OCI-LY1 (cell line): Measurements from ENCODE around the gene ADAMTS12.

Source experiments
- H2AFZ ChIP-seq: fragments of 200-600 bp; sonication (generic), shearing (Covaris generic); 2 replicates; pipeline ENCODE4 v1.6.0; 2014; ENCODE audit warnings: antibody characterized with exemption, mild to moderate bottlenecking, low read length
- H3F3A ChIP-seq: fragments of 200-600 bp; sonication (generic), shearing (Covaris generic); 2 replicates; pipeline ENCODE4 v1.6.0; 2014; ENCODE audit warnings: mild to moderate bottlenecking, antibody characterized with exemption, low read length, moderate library complexity; ENCODE audit not compliant: insufficient read depth
- H3K27ac ChIP-seq: fragments of 200-600 bp; sonication (generic); 2 replicates; pipeline ENCODE4 v1.5.1; 2014; ENCODE audit warnings: low read length, mixed run types, mild to moderate bottlenecking, low read depth; ENCODE audit not compliant: poor library complexity, severe bottlenecking
- H3K27me3 ChIP-seq: fragments of 200-600 bp; sonication (generic); 2 replicates; pipeline ENCODE4 v1.6.0; 2014; ENCODE audit warnings: antibody characterized with exemption, mild to moderate bottlenecking, low read length, moderate library complexity; ENCODE audit not compliant: insufficient read depth
- H3K36me3 ChIP-seq: fragments of 200-600 bp; sonication (generic); 2 replicates; pipeline ENCODE4 v1.6.1; 2014; ENCODE audit warnings: mild to moderate bottlenecking, antibody characterized with exemption, low read length, moderate library complexity, mixed read lengths; ENCODE audit not compliant: insufficient read depth
- H3K4me1 ChIP-seq: fragments of 200-600 bp; sonication (generic); 2 replicates; pipeline ENCODE4 v1.5.1; 2014; ENCODE audit warnings: mild to moderate bottlenecking, low read length, moderate library complexity; ENCODE audit not compliant: insufficient read depth, severe bottlenecking
- H3K4me2 ChIP-seq: fragments of 200-600 bp; sonication (generic), shearing (Covaris generic); 2 replicates; pipeline ENCODE4 v1.6.1; 2014; ENCODE audit warnings: low read length
- H3K4me3 ChIP-seq: fragments of 200-600 bp; sonication (generic); 2 replicates; pipeline ENCODE4 v1.5.1; 2014; ENCODE audit warnings: low read length, low read depth, mild to moderate bottlenecking, mixed read lengths; ENCODE audit not compliant: poor library complexity, severe bottlenecking
- H3K79me2 ChIP-seq: fragments of 200-600 bp; shearing (Covaris generic); 2 replicates; pipeline ENCODE4 v1.6.1; 2016; ENCODE audit warnings: mixed run types, low read length, mixed read lengths; ENCODE audit not compliant: insufficient read depth
- H3K9ac ChIP-seq: fragments of 200-600 bp; sonication (generic), shearing (Covaris generic); 2 replicates; pipeline ENCODE4 v1.6.1; 2014; ENCODE audit warnings: mild to moderate bottlenecking, low read length, mixed read lengths
- H3K9me2 ChIP-seq: fragments of 200-600 bp; sonication (generic), shearing (Covaris generic); 2 replicates; pipeline ENCODE4 v1.6.1; 2014; ENCODE audit warnings: low read depth, mild to moderate bottlenecking, low read length, mixed read lengths
- H3K9me3 ChIP-seq: fragments of 200-600 bp; shearing (Covaris generic); 2 replicates; pipeline ENCODE4 v1.6.1; 2014; ENCODE audit warnings: low read length, mixed read lengths
- H4K20me1 ChIP-seq: fragments of 200-600 bp; sonication (generic), shearing (Covaris generic); 2 replicates; pipeline ENCODE4 v1.6.0; 2016; ENCODE audit warnings: mild to moderate bottlenecking, low read length; ENCODE audit not compliant: insufficient read depth
- CTCF ChIP-seq: fragments of 200-600 bp; sonication (generic), shearing (Covaris generic); IDR thresholded peaks from 2 replicates; pipeline ENCODE4 v1.5.1; 2017; ENCODE audit warnings: mild to moderate bottlenecking, antibody characterized with exemption, low read length, moderate library complexity, mixed read lengths
- EZH2 ChIP-seq: fragments of 200-600 bp; sonication (generic), shearing (Covaris generic); IDR thresholded peaks from 2 replicates; pipeline ENCODE4 v1.8.0; 2017; ENCODE audit warnings: borderline replicate concordance, mixed run types, mild to moderate bottlenecking, antibody characterized with exemption, low read length, moderate library complexity, mixed read lengths

Gene ADAMTS12

GRCh38 chr5:33894566-33894965 lies 2.8 kb upstream of the ADAMTS12 start:
- H3K27me3 ChIP-seq = no peaks in the 10 kb centered on the region

GRCh38 chr5:33892620-33893137 lies 889 bp upstream of the ADAMTS12 start:
- H3K9me2 ChIP-seq = no peaks in the 10 kb centered on the region
- H4K20me1 ChIP-seq = no peaks in the 10 kb centered on the region
- H3K27ac ChIP-seq = no peak overlapping the region
- no peak overlapping the region for H2AFZ ChIP-seq
- H3K9me3 ChIP-seq = no peaks in the 10 kb centered on the region
- H3K9ac ChIP-seq = no peak overlapping the region
- H3K79me2 ChIP-seq = no peaks in the 10 kb centered on the region
- no peak overlapping the region for H3K4me2 ChIP-seq
- H3K4me1 ChIP-seq = no peaks in the 10 kb centered on the region
- no peak overlapping the region for H3K4me3 ChIP-seq
- no peaks in the 10 kb centered on the region for H3K36me3 ChIP-seq
- no peaks in the 10 kb centered on the region for H3F3A ChIP-seq
- TF ChIP-seq CTCF (no peak), EZH2 (no peak)
- H3K27me3 ChIP-seq = no peaks in the 10 kb centered on the region

More at GRCh38 chr5:33894566-33894965, 2.8 kb upstream of the ADAMTS12 start:
- H4K20me1 ChIP-seq = no peaks in the 10 kb centered on the region
- H3K27ac ChIP-seq = no peak overlapping the region
- H3K9me3 ChIP-seq = no peaks in the 10 kb centered on the region
- no peak overlapping the region for H3K9ac ChIP-seq
- no peaks in the 10 kb centered on the region for H3K36me3 ChIP-seq
- no peaks in the 10 kb centered on the region for H3K4me1 ChIP-seq
- H2AFZ ChIP-seq = no peak overlapping the region
- no peaks in the 10 kb centered on the region for H3F3A ChIP-seq
- H3K9me2 ChIP-seq = no peaks in the 10 kb centered on the region
- no peak overlapping the region for H3K4me3 ChIP-seq
- no peaks in the 10 kb centered on the region for H3K79me2 ChIP-seq
- H3K4me2 ChIP-seq = no peak overlapping the region
- TF ChIP-seq EZH2 (no peak), CTCF (no peak)

- Histone ChIP-seq H2AFZ (no peak overlapping the region), H3K4me1 (no peaks in the 10 kb centered on the region), H4K20me1 (no peaks in the 10 kb centered on the region), H3K9me3 (no peaks in the 10 kb centered on the region), H3F3A (no peaks in the 10 kb centered on the region), H3K4me2 (no peak overlapping the region), H3K79me2 (no peaks in the 10 kb centered on the region), H3K9ac (no peak overlapping the region), H3K4me3 (no peak overlapping the region), H3K27me3 (no peaks in the 10 kb centered on the region), H3K9me2 (no peaks in the 10 kb centered on the region), H3K36me3 (no peaks in the 10 kb centered on the region), H3K27ac (no peak overlapping the region)
- TF ChIP-seq CTCF = no peak
- TF ChIP-seq EZH2 = no peak
Measured at GRCh38 chr5:33891446-33891787, 373 bp downstream of the ADAMTS12 start.
